Coronary artery (tissue), 2 donors: ENCODE measurements around the gene POFUT2.

Experiments used
- DNase-seq: peaks from one replicate; pipeline ENCODE4 v3.0.0-alpha.2; 2017; ENCODE audit warnings: low spot score
- H3K27ac ChIP-seq, 2 donors: fragments of 200-600 bp; sonication (generic); one replicate each; pipeline ENCODE4 v1.5.1; 2016 to 2019
- H3K4me3 ChIP-seq: fragments of 200-600 bp; sonication (generic); 2 replicates; pipeline ENCODE4 v1.5.1; 2016; ENCODE audit warnings: mild to moderate bottlenecking, moderate library complexity
- TF ChIP-seq, protein P1 (sequence below): fragments of 200-600 bp; sonication (generic); IDR thresholded peaks from one replicate; pipeline ENCODE4 v1.5.1; 2019; ENCODE audit warnings: antibody characterized with exemption

POFUT2 gene

DNA sequence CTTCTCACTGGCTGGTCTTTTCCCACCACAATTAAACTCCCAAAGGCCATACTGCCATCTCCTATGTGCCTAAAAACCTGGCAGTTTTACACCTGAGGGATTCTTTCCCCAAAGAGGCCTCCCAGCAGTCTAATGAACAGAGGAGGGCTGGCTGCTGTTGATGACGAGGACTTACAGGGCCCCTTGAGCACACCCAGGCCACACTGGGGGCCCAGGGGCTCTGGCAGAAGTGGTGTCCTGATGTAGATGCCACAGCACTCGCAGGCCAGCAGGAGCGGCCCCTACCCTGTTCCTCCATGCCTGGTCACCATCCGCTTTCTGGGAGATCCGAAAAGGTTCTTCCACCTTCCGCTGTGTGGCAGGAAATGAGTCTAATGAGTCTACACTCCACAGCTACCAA is 24.2 kb downstream of the POFUT2 start:
- H3K27ac ChIP-seq = no peak overlapping the region
- no peak overlapping the region for H3K4me3 ChIP-seq
- DNase-seq = no peak
- TF ChIP-seq, protein P1, sequence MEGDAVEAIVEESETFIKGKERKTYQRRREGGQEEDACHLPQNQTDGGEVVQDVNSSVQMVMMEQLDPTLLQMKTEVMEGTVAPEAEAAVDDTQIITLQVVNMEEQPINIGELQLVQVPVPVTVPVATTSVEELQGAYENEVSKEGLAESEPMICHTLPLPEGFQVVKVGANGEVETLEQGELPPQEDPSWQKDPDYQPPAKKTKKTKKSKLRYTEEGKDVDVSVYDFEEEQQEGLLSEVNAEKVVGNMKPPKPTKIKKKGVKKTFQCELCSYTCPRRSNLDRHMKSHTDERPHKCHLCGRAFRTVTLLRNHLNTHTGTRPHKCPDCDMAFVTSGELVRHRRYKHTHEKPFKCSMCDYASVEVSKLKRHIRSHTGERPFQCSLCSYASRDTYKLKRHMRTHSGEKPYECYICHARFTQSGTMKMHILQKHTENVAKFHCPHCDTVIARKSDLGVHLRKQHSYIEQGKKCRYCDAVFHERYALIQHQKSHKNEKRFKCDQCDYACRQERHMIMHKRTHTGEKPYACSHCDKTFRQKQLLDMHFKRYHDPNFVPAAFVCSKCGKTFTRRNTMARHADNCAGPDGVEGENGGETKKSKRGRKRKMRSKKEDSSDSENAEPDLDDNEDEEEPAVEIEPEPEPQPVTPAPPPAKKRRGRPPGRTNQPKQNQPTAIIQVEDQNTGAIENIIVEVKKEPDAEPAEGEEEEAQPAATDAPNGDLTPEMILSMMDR = no peak

DNA sequence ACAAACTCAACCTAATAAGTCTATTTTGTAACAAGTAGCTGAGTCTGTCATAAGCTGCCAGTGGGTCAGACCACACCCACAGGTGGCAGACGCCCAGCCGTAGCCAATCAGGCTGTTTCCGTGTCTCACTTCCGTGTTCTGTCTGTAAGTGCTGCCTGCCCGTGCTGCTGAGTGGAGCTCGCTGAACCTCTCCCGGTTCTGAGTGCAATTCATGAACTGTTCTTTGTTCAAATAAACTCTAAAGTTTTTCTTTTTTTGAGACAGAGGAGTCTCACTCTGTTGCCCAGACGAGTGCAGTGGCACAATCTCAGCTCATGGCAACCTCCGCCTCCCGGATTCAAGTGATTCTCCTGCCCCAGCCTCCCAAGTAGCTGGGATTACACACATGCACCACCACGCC is 25.1 kb downstream of the POFUT2 start:
- DNase-seq = peak; percentile 50
- Histone ChIP-seq H3K27ac (no peak overlapping the region), H3K4me3 (no peak overlapping the region)
- TF ChIP-seq, protein P1 = no peak

DNA sequence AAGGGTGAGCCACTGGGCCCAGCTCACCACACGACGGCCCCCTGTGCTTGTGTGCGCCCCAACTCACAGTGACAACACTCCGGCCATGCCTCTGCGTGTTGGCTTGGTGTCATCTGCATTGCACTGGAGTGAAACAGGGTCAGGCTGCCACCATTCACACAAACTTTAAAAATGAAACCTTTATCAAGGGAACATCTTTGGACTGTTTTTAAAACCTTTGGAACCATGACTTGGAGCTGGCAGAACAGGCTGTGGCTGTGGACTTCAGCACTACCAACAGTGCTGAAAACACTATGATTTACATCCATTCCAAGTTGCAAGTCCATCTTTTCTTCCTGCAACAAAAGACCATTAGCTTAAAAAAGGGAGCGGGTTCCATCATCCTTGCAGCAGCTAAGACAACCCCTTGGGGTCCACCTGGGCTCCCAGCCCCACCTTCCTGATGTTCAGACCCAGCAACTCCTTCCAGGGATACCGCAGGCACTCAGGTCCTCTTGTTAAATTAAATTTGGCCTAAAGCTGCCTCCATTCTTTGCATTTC is 25.6 kb downstream of the POFUT2 start:
- no peak for DNase-seq
- Histone ChIP-seq H3K27ac (no peak overlapping the region), H3K4me3 (no peak overlapping the region)
- TF ChIP-seq, protein P1 = no peak

DNA sequence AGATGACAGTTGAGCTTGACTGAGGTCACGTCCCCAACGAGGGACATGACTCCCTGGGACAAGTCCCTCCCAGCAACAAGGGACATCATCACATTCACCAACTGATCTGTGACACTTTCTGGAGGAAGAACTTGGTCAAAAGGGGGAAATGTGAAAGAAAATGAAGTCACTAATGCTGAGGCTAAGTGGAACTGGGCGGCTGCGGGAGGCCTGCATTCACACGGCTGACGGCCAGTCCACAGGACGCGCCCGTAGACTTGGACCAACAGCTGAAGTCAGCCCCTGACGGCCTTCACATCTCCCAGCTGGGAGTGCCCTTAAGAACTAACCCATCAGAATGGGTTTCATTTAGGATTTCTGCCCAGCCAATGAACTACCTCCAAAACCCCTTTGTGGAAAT is 26.6 kb downstream of the POFUT2 start:
- Histone ChIP-seq H3K4me3 (no peak overlapping the region), H3K27ac (no peak overlapping the region)
- peak; percentile 52 for DNase-seq
- TF ChIP-seq, protein P1 = no peak

DNA sequence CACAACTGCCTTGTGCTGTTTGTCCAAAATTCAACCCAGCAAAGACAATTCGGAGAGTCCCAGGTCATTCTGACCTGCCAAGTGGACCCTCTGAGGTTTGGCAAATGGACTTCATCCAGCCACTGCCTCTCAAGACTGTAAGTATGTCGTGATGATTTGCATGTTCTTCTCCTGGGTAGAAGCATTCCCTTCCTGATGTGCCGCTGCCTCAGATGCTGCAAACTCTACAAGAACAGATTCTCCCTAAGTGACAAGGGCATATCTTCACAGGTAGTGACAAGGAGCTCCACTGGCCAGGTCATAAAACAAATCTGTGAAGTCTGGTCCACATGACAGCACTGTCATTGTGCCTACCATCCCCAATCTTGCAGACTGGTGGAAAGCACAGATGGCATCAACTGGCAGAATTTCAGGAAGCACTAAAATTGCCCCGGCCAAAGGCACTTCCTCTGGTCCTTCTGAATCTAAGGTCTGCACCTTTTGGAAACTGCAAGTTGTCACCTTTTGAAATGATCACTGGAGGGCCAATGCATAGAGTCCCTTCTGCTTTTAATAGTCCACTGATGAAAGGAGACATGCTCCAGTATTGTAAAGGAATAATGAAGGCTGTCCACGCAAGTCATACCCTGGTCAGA is 27.4 kb downstream of the POFUT2 start:
- no peak for DNase-seq
- TF ChIP-seq, protein P1 = no peak
- no peak overlapping the region for H3K27ac ChIP-seq
- H3K4me3 ChIP-seq = no peak overlapping the region

DNA sequence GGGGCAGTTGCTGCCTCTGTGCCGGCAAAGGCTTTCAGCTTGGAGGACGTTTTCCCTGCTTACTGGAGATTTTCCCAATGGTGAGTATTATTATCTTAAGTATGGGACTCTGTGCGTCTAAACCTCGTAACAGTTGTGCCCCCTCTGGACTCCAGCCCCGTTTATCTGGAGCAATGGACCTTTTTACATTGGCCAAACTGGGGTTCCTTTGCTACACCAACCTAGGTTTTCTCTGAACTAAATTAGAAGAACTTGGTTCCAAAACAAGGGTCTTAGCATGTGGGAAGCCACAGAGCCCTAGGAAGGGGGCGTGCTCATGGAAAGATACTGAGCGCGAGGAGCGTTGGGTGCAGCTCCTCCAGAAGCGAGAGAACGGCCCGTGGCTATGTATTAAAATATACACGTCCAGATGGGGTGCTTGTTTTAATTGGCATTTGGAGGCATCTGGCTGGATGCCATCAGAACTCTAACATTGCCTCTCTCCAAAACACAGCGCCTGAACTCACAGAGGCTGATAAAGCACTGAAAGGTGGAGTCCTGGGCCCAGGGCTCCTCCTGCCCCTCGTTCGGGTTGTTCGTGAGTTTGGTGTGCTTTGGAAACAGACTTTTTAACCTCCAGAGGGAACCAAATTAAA is 28.4 kb downstream of the POFUT2 start:
- no peak overlapping the region for H3K27ac ChIP-seq
- no peak overlapping the region for H3K4me3 ChIP-seq
- peak; percentile 60 for DNase-seq
- TF ChIP-seq, protein P1 = no peak

DNA sequence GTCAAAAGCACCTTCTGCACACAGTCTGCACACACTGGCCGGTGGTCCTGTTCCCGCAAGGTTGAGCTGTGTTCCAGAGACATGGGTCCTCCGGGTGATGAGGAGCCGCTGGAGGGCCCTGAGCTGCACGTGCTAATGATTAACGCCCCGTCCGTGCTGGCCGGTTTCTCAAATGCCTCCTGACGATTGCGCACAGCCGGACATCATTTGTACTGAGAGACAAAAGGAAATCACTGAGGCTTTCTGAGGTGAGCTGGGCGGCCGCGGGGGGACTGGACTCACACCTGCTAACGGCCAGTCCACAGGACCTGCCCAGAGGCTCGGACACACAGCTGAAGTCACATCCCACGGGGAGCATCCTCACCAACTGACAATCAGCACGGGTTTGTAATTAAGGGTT is 29.2 kb downstream of the POFUT2 start:
- H3K4me3 ChIP-seq = no peak overlapping the region
- TF ChIP-seq, protein P1 = no peak
- DNase-seq = peak; percentile 52
- H3K27ac ChIP-seq = no peak overlapping the region
